Measurements from ENCODE around the gene WDHD1. TPM values are rescaled to one million over a fixed set of nuclear protein-coding genes. Genes with fewer than 3 reads are reported as not detected.

The WDHD1 gene
- total RNA-seq, 1 donor = 14.2 TPM

DNA sequence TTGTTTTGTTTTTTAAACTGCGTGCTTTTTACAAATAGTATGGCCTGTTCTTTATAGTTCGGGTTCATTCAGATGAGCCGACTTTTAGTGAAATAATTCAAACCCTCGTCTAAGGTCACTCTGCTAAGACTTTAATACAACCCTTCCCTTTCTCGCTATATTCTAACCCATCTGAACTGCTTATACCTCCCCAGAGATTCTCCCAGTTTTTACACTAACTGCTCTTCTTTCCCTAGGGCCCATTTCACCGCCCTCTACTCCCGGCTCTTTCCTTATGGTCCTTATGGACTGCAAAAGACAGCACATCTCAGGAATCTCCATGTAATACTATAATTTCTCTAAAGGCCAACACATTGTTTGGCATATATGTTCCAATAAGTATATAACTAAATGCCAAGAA is 26.6 kb upstream of the WDHD1 start:
- H3K4me3 ChIP-seq (ENCODE audit: low read depth, low read length) = peak overlapping the region; percentile 100
- TF ChIP-seq, protein P1, sequence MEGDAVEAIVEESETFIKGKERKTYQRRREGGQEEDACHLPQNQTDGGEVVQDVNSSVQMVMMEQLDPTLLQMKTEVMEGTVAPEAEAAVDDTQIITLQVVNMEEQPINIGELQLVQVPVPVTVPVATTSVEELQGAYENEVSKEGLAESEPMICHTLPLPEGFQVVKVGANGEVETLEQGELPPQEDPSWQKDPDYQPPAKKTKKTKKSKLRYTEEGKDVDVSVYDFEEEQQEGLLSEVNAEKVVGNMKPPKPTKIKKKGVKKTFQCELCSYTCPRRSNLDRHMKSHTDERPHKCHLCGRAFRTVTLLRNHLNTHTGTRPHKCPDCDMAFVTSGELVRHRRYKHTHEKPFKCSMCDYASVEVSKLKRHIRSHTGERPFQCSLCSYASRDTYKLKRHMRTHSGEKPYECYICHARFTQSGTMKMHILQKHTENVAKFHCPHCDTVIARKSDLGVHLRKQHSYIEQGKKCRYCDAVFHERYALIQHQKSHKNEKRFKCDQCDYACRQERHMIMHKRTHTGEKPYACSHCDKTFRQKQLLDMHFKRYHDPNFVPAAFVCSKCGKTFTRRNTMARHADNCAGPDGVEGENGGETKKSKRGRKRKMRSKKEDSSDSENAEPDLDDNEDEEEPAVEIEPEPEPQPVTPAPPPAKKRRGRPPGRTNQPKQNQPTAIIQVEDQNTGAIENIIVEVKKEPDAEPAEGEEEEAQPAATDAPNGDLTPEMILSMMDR (IDR thresholded peaks at IDR 0.05; ENCODE audit: insufficient read depth, low read depth, low read length) = no peak
- no peak for DNase-seq (ENCODE audit: low read depth)

DNA sequence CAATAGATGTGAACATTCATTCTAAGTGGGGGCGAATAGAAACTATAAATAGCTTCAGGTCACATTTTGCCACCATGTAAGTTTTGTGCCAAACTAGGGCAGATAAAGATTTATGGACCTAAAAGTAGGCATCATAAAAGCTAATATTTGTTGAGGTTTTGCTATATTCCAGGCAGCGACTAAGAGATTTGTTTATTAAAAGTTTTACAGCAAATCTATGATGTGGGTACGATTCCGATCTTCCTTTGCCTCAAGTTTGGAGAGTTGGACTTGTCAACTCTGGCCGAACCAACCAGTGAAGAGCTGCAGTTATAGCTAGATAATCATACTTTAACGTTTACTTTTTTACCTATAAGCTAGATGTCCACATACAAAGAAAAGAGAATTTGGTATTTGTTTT is 26.1 kb upstream of the WDHD1 start:
- TF ChIP-seq, protein P1 (IDR thresholded peaks at IDR 0.05; ENCODE audit: insufficient read depth, low read depth, low read length) = no peak

DNA sequence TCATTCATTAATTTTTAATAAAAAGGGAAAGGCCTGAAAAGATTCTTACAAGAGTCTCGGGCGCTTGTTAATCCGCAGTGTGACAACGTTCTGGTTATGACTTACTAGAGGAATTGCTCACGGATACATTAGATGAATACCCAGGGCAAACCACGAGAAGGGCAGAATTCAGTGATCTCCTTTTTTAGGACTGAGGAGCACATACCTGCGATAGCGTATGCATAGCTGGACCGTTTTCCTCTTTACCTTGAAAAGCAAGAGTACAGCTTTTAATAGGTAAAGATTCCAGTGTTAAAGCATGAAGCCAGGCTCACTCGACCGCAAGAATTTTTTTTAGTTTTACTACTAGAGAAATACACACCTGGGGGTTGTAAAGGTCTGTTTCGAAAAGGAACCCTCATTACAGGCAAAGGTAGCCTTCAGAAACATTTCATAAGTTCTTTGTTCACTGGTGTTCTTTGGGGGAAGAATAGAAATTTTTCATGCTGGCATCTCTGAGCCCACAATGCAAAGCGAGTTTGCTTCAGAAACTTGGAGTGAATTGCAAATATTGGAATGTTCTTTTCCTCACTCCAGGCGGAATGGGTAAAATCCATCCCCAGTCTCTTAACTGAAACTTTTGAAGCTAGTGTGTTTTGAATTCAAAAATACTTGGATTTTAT is 25.5 kb upstream of the WDHD1 start:
- peak overlapping the region; percentile 100 for H3K4me3 ChIP-seq (ENCODE audit: low read depth, low read length)
- DNase-seq (ENCODE audit: low read depth) = peak; percentile 20
- TF ChIP-seq, protein P1 (IDR thresholded peaks at IDR 0.05; ENCODE audit: insufficient read depth, low read depth, low read length) = no peak

More for the DNA sequence above, 26.1 kb upstream of the WDHD1 start:
- peak overlapping the region; percentile 100 for H3K4me3 ChIP-seq (ENCODE audit: low read depth, low read length)
- no peak for DNase-seq (ENCODE audit: low read depth)

DNA sequence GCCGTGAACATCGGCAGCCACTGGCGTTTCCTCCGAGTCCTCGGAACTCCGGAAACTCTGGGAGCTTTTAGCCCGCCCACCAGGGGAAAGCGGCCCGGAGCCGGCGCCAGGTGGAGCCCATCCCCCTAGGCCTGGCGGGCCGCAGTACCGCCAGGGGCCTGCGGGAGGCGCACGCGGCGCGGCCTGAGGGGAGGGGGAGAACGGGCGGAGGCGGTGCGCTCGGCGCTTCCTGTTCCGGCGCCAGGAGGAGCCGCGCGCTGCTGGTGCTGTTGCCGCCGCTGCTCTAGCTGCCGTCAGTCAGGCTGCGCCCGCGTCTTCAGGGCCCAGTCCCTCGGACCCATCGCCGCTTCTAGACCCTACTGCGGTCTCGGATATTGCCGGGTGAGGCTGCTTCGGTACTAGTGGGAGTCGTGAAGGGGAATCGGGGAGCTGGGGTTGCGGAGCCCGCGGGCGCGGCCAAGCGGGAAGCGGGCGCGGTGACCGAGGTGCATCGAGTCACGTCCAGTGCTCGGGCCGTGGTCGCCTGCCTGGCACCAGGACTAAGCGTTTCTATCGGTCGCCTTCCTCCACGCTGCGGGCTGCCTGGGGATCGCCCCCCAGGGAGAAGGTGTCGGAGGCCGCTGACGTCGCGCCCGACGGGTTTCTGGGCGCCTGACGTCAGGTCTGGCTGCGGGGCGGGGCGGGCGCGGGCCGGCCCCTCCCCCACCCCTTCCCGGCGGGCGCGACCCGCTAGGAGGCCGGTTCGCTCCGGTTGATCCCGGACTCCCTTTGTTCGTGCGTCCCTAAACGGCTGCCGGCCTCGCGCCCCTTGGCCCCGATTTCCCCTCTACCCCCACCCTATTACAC is 24.7 kb upstream of the WDHD1 start, which contains the start of gene MAPK1IP1L:
TSS of gene MAPK1IP1L (plus strand) at position 225 of the 846 bp plus-strand sequence. CDS start 10,037 bp downstream, outside the sequence.
- peak within 1 kb of the TSS; percentile 100 for H3K4me3 ChIP-seq (ENCODE audit: low read depth, low read length)
- DNase-seq (ENCODE audit: low read depth) = peak; percentile 93
- TF ChIP-seq, protein P1 (IDR thresholded peaks at IDR 0.05; ENCODE audit: insufficient read depth, low read depth, low read length) = peak; percentile 99

DNA sequence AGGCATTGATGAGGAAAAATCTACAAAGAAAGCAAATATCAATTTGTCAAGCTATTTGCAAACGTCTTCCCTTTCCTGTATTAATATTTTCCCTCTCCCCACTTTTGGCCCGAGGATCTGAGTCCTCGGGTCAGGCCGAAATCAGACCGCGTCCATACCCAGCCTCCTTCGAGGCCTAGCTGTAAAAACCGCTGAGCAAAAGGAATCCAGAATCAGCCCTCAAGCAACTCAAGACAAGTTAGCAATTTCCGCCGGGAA is 24.2 kb upstream of the WDHD1 start:
- H3K4me3 ChIP-seq (ENCODE audit: low read depth, low read length) = peak overlapping the region; percentile 60
- DNase-seq (ENCODE audit: low read depth) = no peak

DNA sequence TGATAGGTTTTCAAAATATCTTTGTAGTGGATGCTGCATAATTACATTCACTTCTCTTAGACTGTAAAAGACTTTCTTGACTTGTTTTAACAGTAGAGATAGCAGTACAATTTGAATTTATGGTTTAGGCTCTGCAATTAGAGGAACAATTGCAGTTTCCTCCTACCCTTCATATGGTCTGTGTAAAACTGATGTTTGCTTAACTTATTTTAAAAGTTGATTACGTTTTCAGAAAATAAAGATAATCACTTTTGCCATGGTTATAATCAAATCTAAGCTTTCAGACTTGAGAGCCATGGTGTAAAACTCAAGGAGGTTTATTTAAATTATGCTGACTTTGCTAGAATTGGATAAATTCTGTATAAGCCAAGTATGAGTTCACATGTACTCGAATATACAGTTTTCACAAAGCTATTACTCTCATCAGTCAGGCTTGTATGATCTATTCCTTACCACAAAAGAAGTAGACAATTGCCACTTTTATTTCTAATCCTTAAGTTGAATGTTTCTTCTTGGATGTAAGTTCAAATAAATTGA is 22.1 kb upstream of the WDHD1 start:
- TF ChIP-seq, protein P1 (IDR thresholded peaks at IDR 0.05; ENCODE audit: insufficient read depth, low read depth, low read length) = no peak

More for the DNA sequence above, 24.2 kb upstream of the WDHD1 start:
- TF ChIP-seq, protein P1 (IDR thresholded peaks at IDR 0.05; ENCODE audit: insufficient read depth, low read depth, low read length) = no peak

More for the DNA sequence above, 22.1 kb upstream of the WDHD1 start:
- DNase-seq (ENCODE audit: low read depth) = no peak
- H3K4me3 ChIP-seq (ENCODE audit: low read depth, low read length) = no peak overlapping the region

Data from fibroblast of villous mesenchyme (primary cell).